Uterus (tissue), 2 donors: ENCODE measurements around the gene PDE1C.

Experiments
- CTCF ChIP-seq, 4 experiments: fragments of 200-600 bp in 2 of 4; fragments of 450-650 bp in 2 of 4; sonication (generic) in 2 of 4; IDR thresholded peaks; one replicate each; pipeline ENCODE4 v1.5.1; 2016 to 2019; ENCODE audit warnings: antibody characterized with exemption in 4 of 4, mild to moderate bottlenecking in 2 of 4, moderate library complexity in 1 of 4
- POLR2A ChIP-seq, 2 donors: fragments of 450-650 bp; IDR thresholded peaks; one replicate each; pipeline ENCODE4 v1.6.1; 2016; ENCODE audit warnings: antibody characterized with exemption in 2 of 2, mild to moderate bottlenecking in 1 of 2, moderate library complexity in 1 of 2

GRCh38 chr7:31910191-31910590 is 160.0 kb downstream of the PDE1C start:
- TF ChIP-seq POLR2A (IDR thresholded peaks at IDR 0.05) = no peak
- no peak for TF ChIP-seq CTCF (IDR thresholded peaks at IDR 0.05)
